Measurements from ENCODE around the gene CHRNA3. TPM values are rescaled to one million over a fixed set of nuclear protein-coding genes. Genes with fewer than 3 reads are reported as not detected.
A peak's percentile ranks its signal among the peaks of the same experiment; 100 is the strongest.
"Not testable (repeated sequence)": the region's sequence is repeated elsewhere in the genome, so short reads cannot be mapped to it uniquely, and the experiment has no call there.

The CHRNA3 gene
- total RNA-seq, 1 donor from 2014 or later = not detected

DNA sequence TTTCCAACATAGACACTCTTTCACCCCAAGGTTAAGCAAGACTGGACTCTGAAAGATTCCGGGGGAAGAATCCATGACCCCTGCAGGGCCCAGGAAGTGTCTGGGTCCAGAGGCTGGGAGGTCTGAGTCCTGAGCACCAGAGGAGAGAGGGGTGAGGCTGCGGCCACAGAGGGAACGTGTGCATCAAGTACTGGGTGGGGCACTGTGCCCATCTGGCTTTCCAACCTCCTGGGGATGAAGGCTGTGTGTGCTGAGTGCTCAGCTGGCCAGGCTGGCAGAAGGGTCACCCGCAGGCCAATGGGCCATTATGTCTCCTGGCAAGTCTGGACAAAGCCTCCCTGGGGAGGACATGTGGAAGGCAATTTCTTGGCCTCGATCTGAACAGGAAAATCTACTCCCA lies 3.3 kb downstream of the CHRNA3 start:
- no peak for DNase-seq (ENCODE audit: low spot score)

DNA sequence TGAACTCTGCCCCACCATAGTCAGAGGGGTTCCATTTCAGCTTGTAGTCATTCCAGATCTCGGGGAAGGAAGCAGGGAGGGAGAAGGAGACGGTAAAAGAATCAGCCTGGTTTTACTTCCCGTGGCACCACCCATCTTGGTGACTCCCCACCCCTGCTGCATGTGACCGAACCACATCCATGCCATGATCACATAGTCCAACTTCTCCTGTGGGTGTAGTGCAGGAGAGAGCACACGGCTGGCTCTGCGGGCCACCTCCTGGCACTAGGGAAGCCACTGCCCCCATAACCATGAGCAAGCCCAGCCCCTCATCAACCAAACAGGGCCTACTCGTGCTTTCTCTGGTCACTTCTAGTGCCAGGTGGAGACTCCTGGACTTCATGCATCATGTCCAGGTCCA lies 3.7 kb downstream of the CHRNA3 start:
- no peak for DNase-seq (ENCODE audit: low spot score)

DNA sequence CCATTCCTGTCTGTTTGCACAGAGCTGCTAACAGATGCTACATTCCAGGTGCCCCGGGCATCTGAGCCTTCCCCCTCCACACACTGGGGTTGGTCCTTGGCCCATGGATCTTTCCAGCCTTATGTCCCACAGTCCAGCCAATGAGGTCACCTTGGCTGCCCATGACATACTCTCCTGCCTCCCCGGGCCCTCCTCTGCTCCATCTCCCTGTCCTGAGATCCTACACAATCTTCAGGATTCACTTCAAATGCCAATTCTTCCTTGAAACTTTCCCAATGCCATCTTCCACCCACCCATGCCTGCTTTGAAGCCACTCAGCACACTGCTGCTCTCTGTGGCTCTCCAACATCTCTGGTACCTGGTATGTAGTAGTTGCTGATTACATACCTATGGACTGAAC lies 4.3 kb downstream of the CHRNA3 start:
- DNase-seq (ENCODE audit: low spot score) = no peak

DNA sequence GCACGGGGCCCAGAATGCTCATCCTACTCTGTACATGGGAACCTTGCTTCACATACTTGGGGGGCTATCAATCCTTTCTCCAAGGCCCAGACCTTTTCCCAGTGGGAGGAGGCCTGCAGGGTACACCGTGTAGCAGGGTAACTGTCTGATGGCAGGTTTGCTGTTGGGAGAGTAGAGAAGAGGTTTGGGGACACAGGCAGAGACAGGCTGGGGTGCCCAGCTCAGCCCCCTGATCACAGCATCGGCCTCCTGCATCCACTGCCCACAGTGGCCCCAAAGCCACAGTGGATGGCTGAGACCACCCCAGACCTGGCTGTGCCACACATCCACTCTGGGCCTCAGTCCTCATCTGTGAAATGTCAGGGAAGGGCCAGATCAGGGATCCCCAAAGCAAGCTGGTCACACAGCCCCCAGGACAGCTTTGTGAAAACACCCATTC lies 5.6 kb downstream of the CHRNA3 start:
- DNase-seq (ENCODE audit: low spot score) = peak; percentile 15

DNA sequence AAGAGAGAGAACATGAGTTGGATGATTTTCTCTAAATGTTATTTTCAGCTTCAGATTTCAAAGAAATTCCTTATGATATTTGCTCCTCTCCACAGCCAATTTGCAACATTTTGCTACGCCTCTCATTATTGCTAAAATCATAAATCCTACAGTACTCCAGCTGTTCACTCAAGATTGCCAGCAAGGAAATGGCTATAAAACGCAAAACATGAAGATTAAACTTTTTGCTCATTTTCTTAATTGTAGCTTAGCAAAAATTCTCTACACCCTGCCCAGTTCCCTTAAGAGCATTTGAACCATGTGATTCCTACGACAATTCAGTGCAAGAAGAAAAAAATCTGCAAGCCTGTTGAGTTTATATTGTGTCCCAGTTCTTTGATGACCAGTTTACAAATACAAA lies 6.8 kb downstream of the CHRNA3 start:
- DNase-seq (ENCODE audit: low spot score) = no peak

DNA sequence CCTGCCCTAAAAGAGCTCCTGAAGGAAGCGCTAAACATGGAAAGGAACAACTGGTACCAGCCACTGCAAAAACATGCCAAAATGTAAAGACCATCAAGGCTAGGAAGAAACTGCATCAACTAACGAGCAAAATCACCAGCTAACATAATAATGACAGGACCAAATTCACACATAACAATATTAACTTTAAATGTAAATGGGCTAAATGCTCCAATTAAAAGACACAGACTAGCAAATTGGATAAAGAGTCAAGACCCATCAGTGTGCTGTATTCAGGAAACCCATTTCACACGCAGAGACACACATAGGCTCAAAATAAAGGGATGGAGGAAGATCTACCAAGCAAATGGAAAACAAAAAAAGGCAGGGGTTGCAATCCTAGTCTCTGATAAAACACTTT lies 11.2 kb downstream of the CHRNA3 start:
- not testable (repeated sequence) for DNase-seq (ENCODE audit: low spot score)

DNA sequence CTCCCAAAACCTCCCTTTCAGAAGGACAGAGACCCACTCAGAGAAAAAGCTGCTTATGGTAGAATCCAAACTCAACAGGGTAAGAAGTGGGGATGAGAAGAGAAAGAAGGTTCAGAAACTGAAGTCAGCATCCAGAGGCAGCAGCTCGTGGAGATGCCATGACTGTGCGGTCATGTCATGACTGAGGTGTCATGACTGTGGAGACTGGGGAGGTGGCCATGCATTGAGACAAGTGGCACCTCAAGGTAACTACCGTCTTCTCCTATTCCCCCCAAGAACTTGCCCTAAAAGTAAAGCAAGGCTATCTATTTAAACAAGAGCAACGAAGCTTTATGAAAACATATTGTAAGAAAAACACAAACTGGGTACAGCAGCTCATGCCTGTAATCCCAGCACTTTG lies 15.1 kb downstream of the CHRNA3 start:
- no peak for DNase-seq (ENCODE audit: low spot score)

DNA sequence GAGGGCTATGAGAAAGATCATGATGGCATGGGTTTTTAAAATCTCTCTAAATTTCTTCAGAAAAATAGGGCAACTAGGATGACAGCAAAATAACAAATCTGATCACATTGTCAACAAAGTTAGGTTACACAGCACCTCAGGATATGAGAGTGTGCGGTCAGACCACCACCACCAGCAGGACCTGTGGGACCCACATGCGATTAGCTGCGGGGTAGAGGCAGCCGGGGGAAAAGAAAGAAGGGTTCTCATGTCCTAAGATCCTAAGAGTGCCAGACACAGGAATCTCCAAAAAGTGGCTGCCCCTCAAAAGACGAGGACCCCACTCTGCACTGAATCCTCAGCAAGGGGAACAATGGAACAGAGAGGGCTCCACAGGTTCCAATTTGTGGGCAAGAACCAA lies 15.6 kb downstream of the CHRNA3 start:
- DNase-seq (ENCODE audit: low spot score) = no peak

DNA sequence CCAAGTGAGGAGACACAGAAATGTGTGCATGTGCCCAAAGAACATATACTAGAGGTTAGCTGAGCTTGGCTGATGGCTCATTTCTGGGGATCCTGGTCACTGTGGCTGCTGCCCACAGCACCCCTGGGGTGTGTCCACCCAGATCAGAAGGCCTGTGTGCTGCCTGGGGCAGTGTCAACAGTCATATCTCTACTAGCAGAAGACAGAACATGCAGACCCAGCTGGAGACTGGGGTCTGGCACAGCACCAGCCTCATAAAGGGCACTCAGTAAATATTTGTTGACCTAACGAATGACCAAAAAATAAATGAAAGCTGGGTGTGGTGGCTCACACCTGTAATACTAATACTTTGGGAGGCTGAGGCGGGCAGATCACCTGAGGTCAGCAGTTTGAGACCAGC lies 16.4 kb downstream of the CHRNA3 start:
- no peak for DNase-seq (ENCODE audit: low spot score)

DNA sequence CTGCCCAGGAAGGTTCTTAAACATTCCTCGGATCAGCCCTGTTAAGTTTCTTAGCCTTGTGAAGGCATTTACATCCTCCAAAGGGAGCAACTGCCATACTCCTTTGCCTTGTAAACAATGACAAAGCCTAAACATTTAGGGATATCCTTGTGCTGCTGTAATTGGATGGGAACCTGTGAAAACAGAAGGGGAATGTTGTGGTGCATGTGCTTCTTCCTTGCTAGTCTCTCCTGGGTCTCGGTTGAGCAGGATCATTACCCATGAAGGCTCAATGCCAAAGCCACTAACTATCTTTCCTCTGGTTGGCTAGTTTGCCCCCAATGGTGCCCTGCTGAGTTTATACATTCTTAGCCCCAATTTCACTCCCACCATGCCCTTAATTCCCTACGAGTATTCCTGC lies 17.3 kb downstream of the CHRNA3 start:
- no peak for DNase-seq (ENCODE audit: low spot score)

DNA sequence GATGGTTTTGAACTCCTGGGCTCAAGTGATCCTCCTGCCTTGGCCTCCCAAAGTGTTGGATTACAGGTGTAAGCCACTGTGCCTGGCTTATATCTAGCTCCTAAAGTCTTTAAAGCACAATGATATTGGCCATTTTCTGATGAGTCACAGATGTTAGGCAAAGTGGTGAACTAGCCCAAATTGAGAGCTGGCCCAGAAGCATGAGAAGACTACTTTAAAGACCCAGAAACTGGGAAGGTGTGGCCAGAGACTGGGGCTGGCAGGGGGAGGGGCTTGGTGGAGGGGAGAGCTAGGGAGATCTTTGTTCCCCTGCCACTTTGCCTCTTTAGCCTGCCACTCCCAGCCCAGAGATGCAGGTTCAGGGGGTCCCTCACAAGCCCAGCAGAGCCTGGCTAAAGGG lies 21.6 kb downstream of the CHRNA3 start:
- no peak for DNase-seq (ENCODE audit: low spot score)

DNA sequence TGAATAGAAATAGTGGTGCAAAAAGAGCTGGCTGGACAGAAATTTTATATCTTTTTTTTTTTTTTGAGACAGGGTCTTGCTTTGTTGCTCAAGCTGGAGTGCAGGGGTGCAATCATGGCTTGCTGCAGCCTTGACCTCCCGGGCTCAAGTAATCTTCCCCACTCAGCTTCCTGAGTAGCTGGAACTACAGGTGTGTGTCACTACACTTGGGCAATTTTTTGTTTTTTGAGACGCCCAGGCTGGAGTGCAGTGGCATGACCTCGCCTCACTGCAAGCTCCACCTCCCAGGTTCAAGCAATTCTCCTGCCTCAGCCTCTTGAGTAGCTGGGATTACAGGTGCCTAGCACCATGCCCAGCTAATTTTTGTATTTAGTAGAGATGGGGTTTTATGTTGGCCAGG lies 22.4 kb downstream of the CHRNA3 start:
- no peak for DNase-seq (ENCODE audit: low spot score)

DNA sequence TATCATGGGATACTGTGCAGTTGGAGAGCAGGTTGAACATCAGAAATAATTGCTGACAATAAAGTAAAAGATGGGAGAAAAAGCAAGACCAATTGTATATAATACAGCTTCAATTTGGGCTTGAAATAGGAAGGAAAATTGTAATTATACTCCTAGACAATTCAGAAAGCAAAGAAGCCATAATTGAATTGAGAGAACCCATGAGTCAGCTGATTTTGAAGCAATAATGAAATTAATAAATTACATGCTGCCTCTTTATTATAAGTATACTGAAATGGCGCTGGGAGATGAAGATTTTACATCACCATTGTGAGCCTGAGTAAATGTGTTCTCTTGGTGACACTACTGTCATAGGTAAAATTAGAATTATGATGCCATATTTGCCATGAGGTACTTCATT lies 23.2 kb downstream of the CHRNA3 start:
- no peak for DNase-seq (ENCODE audit: low spot score)

DNA sequence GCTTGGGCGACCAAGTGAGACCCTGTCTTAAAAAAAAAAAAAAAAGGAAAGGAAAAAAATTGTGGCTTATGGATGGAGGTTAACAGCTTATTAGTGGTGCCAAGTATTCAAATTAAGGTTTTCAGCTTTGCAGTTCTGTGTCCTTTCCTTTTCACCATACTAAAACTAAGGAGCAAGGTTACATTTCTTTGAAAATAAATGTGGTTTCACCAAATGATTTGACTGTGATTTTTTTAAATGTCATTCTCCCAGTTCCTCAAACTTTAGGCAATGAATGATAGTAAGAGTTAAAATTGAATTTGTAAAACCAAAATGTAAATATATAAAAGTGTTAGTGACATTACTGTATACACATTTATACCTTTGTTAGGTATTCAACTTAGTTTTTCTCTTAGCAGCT lies 45.9 kb downstream of the CHRNA3 start:
- DNase-seq (ENCODE audit: low spot score) = no peak

DNA sequence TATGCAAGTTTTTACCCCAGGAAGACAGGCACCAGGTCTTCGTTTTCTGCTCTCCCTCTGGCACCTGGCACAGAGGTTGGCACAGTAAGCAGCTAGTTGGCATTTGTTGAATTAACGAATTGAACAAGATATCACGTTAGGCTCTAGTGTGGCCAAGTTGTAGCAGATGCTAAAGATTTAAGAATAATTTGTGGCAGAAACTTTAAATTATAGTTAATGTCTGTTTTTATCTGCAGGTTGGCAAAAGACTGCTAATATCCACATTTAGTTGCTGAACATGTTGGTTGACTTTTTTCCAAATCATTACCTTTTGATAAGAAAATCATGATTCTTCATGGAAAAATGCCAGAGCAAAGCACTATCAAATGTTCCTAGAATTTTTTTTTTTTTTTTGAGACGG lies 47.4 kb downstream of the CHRNA3 start:
- DNase-seq (ENCODE audit: low spot score) = no peak

DNA sequence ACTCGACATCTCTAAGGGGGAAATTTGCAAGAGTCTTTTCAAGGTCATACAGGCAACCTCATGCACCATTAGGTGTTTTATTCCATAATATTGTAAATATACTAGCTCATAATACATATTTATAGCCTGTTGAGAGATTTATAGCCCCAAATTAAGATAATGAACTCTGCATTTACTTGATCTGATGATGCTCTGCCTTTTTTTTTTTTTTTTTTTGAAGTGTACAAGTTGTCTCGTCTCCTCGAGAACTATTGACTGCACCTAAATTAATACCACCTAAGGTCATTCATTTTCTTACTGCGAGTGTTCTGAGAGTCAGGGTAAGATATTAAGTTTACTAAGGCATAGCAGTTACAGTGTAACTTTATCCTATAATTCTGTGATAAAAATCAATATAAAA lies 49.4 kb downstream of the CHRNA3 start:
- DNase-seq (ENCODE audit: low spot score) = no peak

DNA sequence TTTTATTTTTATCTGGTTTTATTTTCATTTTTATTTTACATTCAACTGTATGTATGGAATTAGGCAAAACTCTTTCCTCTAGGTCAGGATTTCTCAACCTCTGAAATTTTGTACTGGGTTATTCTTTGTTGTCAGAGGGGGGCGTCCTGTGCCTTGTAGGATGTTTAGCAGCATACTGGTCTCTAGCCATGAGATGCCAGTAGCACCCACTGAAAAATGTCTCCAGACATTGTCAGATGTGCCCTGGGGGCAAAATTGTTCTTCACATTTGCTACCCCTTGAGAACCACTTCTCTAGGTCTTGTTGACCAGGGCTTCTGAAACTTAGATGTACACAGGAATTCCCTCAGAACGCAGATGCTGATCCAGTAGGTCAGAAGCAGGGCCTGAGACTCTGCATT lies 50.1 kb downstream of the CHRNA3 start:
- no peak for DNase-seq (ENCODE audit: low spot score)

DNA sequence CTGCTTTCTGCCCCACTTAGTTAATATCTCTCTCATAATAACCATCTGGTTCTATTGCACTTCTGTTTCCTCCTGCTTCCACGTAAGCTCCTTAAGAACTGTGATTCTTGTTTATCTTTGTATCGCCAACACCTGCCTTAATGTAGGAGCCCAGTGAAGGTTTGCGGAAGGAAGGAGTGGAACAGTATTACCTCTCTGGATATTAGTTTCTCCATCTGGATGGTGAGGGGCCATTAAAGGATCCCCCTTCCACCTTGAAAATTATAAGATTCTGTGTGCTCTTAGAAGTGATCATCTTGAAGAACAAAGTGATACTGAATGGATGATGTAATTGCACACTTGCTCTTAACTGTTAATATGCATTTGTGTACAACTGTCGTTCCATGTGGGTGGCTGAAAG lies 53.3 kb downstream of the CHRNA3 start:
- DNase-seq (ENCODE audit: low spot score) = no peak

DNA sequence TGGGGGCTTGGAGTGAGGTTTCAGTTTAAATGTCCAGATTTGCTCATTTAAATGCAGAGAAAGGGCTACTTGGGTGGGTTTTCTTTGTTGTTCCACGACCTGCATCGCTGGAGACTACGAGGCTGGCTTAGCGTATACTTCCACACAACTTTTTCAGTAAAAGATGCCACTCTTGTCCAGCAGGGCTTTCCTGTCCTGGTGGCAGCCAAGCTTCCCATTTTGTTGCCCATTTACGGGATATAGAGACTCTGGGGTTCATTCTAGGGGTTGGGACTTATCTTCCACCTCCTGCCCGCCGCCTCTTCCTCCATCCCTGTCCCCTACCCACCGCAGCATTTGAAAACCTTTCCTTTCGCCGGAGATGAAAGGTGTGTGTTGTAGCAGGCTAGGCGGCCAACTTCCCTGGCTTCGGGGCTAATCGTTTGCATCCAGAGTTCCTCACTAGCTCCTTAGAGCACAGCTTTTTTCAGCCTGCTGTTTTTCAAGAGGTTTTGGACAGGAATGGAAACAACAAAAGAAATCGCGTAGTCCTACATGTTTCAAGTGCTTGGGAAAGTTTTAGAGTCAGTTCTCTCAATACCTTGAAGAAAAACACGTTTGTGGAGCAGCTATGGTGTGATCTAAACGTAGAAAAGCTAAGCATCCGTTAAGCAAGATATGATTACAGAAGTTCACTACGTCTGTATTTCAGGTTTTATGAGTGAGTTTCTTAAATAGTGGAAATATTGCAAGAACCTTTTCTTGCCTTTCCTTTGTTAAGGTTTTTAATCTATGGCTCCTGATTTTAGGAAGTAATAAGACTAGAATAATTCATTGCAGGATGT lies 54.6 kb downstream of the CHRNA3 start:
- no peak for DNase-seq (ENCODE audit: low spot score)

DNA sequence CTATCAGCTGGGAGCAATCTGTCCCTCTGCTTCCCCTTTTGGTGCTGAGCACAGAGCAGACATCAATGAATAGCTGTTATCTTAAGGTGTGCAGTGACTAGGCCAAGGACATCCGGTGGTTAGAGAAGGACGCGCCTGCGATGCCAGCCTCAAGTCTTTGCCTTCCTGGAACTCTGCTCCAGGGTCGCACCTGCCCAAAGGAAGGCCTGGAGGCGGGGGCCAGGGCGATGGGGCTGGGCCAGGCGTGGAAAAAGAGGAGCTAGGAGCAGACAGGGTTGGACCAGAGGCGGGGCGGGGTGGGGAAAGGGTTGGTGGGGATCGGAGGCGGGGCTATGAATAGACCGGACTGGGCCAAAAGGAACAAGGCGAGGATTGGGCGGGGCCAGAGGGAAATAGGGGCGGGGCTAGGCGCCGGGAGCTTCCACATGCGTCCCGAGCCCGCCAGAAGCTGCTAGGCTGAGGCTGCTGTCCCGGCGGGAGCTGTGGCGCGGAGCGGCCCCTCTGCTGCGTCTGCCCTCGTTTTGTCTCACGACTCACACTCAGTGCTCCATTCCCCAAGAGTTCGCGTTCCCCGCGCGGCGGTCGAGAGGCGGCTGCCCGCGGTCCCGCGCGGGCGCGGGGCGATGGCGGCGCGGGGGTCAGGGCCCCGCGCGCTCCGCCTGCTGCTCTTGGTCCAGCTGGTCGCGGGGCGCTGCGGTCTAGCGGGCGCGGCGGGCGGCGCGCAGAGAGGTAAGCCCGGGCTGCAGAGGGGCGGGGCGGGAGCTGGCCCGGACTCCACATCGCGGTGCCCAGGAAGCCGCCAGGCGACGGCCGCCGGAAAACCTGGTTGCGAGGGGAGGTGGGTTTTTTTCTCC lies 55.5 kb downstream of the CHRNA3 start, which contains the start of gene CHRNA5:
Gene CHRNA5 (plus strand): TSS at position 424 of the 854 bp plus-strand sequence. CDS start 200 bp downstream, at position 624.
- DNase-seq (ENCODE audit: low spot score) = peak; percentile 89

DNA sequence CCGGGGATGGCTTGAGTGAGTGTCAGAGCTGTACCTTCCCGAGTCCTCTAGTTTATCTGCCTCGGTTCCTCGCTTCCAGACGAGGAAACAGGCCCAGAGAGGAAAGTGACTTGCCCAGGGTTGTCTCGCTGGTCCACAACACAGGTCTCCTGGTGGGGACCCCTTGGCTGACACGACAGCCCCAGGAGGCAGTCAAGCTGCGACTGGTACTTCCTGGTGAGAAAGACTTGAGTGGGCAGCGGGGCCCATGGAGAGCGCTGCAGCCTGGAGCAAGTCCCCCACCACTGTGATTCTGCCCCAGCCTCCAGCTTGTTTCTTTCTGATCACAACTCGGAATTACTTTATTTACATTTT lies 56.1 kb downstream of the CHRNA3 start:
- no peak for DNase-seq (ENCODE audit: low spot score)

DNA sequence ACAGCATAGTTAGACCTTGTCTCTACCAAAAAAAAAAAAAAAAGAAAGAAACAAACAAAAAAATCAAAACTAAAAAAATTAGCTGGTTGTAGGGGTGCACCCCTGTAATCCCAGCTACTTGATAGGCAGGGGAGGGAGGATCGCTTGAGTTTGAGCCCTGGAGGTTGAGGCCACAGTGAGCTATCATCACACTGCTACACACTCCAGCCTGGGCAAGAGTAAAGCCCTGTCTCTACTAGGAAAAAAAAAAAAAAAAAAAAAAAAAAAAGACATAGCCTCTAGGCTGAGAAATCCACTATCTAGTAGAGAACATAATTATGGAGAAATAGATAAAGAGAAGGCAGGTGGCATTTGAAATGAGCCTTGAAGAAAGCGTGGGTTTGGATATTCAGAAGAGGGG lies 57.7 kb downstream of the CHRNA3 start:
- no peak for DNase-seq (ENCODE audit: low spot score)

DNA sequence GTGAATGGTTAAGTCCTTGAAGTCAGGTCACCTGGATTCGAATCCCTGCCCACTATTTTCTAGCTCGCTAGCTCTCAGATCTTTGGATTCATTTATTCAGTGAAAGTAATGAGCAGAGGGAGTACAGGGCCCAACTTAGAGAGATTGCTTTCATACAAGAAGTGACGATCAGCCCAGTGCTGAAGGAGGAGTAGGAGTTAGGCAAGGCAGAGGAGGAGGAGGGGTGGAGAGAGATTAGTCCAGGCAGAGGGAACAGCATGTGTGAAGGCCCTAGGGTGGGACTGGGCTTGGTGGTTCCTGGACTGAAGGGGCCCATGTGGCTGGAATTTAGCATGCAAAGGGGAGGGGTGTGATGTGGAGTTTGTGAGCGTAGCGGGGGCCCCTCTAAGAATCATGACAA lies 59.3 kb downstream of the CHRNA3 start:
- no peak for DNase-seq (ENCODE audit: low spot score)
